GM10248 (cell line): ENCODE measurements around the gene TUBB2B.

Experiments
- CTCF ChIA-PET: fragments of 300-600 bp; sonication (Branson Sonifier 250); formaldehyde crosslinking; extraction: SDS; loops from one replicate; lab custom pipeline; 2021; ENCODE audit warnings: antibody characterized with exemption; lab: Yijun Ruan, JAX
- POLR2A ChIA-PET: fragments of 350-650 bp; sonication (Branson Sonifier 250); formaldehyde crosslinking; extraction: SDS; loops from one replicate; lab custom pipeline; 2020; ENCODE audit warnings: antibody characterized with exemption; lab: Yijun Ruan, JAX
- DNase-seq: peaks from one replicate; pipeline ENCODE4 v3.0.0; 2012; ENCODE audit errors: extremely low spot score
- TF ChIP-seq, protein P1 (sequence below): IDR thresholded peaks from 2 replicates; pipeline ENCODE4 v1.5.1; 2012; ENCODE audit warnings: mild to moderate bottlenecking, low read depth; ENCODE audit errors: extremely low read depth, missing control alignments, control extremely low read depth

Gene TUBB2B

DNA sequence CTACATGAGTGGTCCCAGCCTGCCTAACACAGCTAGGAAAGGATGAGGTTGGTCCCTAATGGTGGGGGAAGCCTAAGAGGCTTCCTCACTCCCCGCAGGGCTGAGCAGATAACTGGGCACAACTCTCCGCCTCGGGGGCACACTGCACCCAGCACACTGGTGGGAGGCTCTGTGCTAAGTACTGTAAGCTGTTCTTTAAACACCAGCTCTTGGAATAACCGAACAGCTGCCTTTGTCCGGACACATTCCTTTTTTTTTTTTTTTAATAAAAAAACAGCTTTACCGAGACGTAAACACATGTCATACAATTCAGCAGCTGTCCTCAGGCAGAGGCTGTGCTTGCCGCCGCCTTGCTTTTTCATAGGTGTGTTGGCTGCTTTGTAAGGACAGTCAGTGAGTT lies 38.2 kb upstream of the TUBB2B start:
- ChIA-PET CTCF (interaction anchor here (0.7 to 2.4 kb wide), 5 partner anchors 8 to 460 kb away, joined by 3 to 12 read pairs (median 5); no protein-coding TSS in a partner anchor), POLR2A (no interaction called here)
- TF ChIP-seq, protein P1, sequence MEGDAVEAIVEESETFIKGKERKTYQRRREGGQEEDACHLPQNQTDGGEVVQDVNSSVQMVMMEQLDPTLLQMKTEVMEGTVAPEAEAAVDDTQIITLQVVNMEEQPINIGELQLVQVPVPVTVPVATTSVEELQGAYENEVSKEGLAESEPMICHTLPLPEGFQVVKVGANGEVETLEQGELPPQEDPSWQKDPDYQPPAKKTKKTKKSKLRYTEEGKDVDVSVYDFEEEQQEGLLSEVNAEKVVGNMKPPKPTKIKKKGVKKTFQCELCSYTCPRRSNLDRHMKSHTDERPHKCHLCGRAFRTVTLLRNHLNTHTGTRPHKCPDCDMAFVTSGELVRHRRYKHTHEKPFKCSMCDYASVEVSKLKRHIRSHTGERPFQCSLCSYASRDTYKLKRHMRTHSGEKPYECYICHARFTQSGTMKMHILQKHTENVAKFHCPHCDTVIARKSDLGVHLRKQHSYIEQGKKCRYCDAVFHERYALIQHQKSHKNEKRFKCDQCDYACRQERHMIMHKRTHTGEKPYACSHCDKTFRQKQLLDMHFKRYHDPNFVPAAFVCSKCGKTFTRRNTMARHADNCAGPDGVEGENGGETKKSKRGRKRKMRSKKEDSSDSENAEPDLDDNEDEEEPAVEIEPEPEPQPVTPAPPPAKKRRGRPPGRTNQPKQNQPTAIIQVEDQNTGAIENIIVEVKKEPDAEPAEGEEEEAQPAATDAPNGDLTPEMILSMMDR, result no peak
- DNase-seq, result no peak

DNA sequence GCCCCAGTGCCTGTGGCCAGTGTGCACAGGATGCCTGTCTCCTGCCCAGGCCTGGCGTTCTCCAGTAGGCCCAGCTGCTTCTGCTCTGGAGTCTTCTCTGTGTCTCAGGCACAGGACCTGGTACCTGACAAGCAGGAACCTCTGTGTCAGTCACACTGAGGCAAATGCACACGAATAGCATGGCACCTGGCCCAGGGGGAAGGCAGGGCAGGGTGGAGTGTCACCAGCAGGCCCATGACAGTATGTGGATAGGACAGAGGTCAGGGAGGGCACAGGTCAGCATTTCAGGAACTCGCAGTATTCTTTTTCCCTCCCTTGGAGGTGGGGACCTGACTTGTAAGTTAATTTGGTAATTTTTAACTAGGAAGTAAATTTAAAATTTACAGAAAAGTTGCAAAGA lies 36.9 kb upstream of the TUBB2B start:
- POLR2A ChIA-PET, result no interaction called here
- TF ChIP-seq, protein P1, result no peak
- DNase-seq, result no peak
- CTCF ChIA-PET, result interaction anchor here (1.2 to 2.4 kb wide), 2 partner anchors 9 to 13 kb away, joined by 5 to 12 read pairs; no protein-coding TSS in a partner anchor

DNA sequence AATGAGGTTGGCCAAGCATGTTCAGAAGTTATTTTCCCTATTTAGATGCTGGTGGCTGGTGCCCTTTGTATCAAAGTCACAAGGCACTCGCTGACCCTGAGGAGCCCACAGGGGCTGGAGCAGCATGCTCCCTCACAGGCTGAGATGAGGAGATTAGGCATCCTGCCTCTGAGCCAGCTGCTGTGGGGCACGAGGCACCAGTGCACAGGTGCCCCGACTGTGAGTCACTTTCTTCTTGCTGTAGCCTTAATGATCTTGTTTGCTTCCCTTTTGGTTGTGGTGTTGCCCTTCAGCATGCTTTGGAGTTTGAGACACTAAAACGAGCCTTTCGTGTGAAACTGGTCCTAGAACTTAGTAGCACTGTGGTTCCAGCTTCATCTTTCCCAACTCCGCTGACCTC lies 35.6 kb upstream of the TUBB2B start:
- TF ChIP-seq, protein P1, result no peak
- ChIA-PET CTCF (interaction anchor here (1.7 to 5.0 kb wide), 2 partner anchors 11 to 18 kb away, joined by 3 to 36 read pairs; no protein-coding TSS in a partner anchor), POLR2A (no interaction called here)
- DNase-seq, result no peak

DNA sequence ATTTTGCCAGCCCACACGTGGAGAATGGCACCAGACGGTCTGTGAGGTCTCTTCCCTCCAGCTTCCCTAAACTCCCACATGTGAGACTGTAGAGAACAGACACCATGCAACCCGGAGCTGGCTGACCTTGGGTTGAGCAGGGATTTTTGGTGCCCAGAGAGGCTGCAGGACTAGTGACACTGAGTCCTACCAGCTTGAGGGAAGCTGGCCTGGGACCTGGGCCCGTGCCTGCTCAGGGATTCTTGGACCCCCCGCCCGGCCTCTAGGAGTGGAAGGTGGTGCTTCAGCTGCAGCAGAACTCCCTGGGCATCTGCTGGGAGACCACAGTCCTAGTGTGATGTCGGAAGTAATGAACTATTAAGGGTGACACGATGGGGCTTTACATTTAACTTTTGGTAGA lies 34.5 kb upstream of the TUBB2B start:
- TF ChIP-seq, protein P1, result no peak
- DNase-seq, result no peak
- CTCF ChIA-PET, result interaction anchor here (0.9 to 5.0 kb wide), 6 partner anchors 8 to 135 kb away, joined by 3 to 36 read pairs (median 3); no protein-coding TSS in a partner anchor
- POLR2A ChIA-PET, result no interaction called here

DNA sequence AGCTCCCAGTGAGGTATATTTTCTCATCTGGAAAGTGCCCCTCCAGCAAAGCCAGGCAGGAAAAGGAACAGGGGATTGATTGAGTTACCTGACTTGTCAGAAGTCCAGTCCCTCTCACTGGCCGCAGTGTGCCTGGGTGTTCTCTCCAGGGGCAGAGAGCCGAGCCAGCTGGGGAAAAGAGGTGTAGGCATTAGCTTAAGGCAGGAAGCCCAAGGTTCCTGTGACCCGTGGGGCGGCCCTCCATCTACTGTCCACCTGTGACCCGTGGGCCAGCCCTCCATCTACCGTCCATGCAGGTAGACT lies 34.0 kb upstream of the TUBB2B start:
- TF ChIP-seq, protein P1, result no peak
- ChIA-PET POLR2A (no interaction called here), CTCF (interaction anchor here (0.9 to 5.0 kb wide), 5 partner anchors 9 to 134 kb away, joined by 3 to 36 read pairs (median 3); no protein-coding TSS in a partner anchor)
- no peak for DNase-seq

DNA sequence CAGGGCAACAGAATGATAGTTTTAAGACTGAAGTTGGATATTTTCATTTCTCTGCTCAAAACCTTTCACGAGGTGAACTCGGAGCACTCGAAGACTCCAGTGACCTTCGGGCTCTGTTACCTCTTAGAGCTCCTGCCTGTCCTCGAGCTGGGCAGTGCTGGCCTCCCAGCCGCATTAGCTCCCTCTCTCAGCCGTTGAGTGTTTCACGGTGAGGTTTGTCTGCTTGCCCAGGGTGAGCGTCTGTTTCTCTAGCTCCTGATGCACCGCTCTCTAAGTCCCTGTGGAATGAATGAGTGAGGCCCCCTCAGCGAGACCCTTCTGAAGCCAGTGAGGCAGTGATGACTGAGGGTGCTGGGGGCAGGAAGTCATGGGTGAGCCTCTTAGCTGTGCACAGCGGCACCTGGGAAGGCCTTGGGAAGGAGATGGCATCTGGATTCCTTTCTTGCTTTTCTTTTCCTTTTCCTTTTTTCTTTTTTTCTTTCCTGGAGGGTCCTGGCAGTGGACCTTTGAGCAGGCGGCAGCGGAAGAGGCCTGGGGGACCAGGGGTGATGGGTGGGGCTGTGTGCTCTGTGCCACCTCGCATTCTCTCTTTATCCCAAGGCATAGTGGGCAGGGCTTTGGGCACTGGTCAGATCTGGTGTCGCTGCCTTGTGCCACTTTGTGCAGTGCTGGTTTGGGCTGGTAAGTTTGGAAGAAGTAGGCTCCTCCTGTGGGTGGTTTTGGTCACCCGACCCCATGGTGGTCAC lies 33.5 kb upstream of the TUBB2B start:
- ChIA-PET CTCF (interaction anchor here (1.1 to 5.0 kb wide), 7 partner anchors 9 to 469 kb away, joined by 3 to 36 read pairs (median 4); no protein-coding TSS in a partner anchor), POLR2A (no interaction called here)
- TF ChIP-seq, protein P1, result no peak
- no peak for DNase-seq
